ENCODE data around the gene LRP3. TPM values are rescaled to one million over a fixed set of nuclear protein-coding genes. Genes with fewer than 3 reads are reported as not detected.
A peak's percentile ranks its signal among the peaks of the same experiment; 100 is the strongest.

The LRP3 gene
- total RNA-seq, 8 experiments from 2014 or later, result 9.1 to 29.2 (median 24.0) TPM

DNA sequence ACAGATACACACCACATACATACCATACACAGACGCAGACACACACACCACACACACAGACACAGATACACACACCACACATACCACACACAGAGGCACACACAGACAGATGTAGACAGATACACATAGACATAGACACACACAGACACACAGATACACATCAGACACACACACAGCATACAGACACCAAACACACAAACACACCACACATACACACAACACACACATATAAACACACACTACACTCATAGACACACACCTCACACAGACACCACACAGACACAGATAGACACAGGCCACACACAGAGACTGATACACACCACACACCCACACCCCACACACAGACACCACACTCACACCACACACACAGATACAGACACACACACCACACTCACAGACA lies 56.4 kb downstream of the LRP3 start:
- H3K27ac ChIP-seq, result no peak overlapping the region
- no CpG with 5 or more reads among the region's 1 CpG for WGBS, 10 experiments
- H3K4me3 ChIP-seq, result no peak overlapping the region
- in situ Hi-C loops (cut with MboI; ENCODE audit: low pct_unique_long_range_greater_than_20kb in 2 of 9, low sequenced_read_pairs in 9 of 9, unreplicated experiment in 9 of 9), result no loop called here
- ATAC-seq (replicated peaks in 6 of 8), result no peak
- peaks cover 5 to 21% of the 10 kb centered on the region in 2 donors for H3K4me1 ChIP-seq (replicated peaks in 1 of 2)

DNA sequence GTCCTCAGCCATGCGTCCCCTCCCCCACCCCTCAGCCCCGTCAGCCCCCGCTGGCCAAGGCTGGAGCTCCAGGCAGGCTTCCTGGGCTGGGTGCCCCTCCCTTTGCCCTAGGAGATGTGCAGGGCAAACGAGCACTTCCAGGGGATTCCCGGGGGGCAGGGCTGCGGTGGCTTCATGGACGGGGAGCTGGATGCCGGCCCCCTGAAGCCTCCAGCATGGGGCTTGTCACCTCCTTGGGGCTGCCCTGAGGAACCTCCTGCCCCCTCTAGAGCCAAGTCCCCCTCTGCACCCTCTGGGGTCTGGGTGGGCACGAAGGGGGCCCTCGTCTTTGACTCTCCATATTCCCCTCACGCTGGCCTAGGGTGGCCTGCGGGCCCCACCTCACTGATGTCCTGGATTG lies 56.9 kb downstream of the LRP3 start:
- in situ Hi-C loops (cut with MboI; ENCODE audit: low pct_unique_long_range_greater_than_20kb in 2 of 9, low sequenced_read_pairs in 9 of 9, unreplicated experiment in 9 of 9), result no loop called here
- Histone ChIP-seq H3K4me3 (no peak overlapping the region), H3K4me1 (replicated peaks in 1 of 2) (peaks cover 5 to 21% of the 10 kb centered on the region in 2 donors), H3K27ac (no peak overlapping the region)
- peak in 3 of 8 experiments; percentile 5 to 26 (median 9) for ATAC-seq (replicated peaks in 6 of 8)
- no CpG with 5 or more reads among the region's 12 CpGs for WGBS, 10 experiments

- no peak overlapping the region for H3K27ac ChIP-seq
- peaks cover 5 to 21% of the 10 kb centered on the region in 2 donors for H3K4me1 ChIP-seq (replicated peaks in 1 of 2)
- in situ Hi-C loops (cut with MboI; ENCODE audit: low pct_unique_long_range_greater_than_20kb in 2 of 9, low sequenced_read_pairs in 9 of 9, unreplicated experiment in 9 of 9), result no loop called here
- 50 to 67% (median 60%) methylated on average over 2 to 6 of the region's 17 CpGs; no CpG with 5 or more reads in 7 of the 10 experiments for WGBS, 10 experiments
- no peak for ATAC-seq (replicated peaks in 6 of 8)
- H3K4me3 ChIP-seq, result no peak overlapping the region
Measured at GRCh38 chr19:33251526-33252090, 57.5 kb downstream of the LRP3 start.

GRCh38 chr19:33252418-33252962 lies 58.4 kb downstream of the LRP3 start:
- Histone ChIP-seq H3K27ac (no peak overlapping the region), H3K4me3 (no peak overlapping the region), H3K4me1 (replicated peaks in 1 of 2) (peaks cover 5 to 18% of the 10 kb centered on the region in 2 donors)
- ATAC-seq (replicated peaks in 6 of 8), result no peak
- whole genome bisulfite sequencing, 10 experiments, result 0 to 82% (median 55%) methylated on average over 1 to 2 of the region's 4 CpGs; no CpG with 5 or more reads in 4 of the 10 experiments
- in situ Hi-C loops (cut with MboI; ENCODE audit: low pct_unique_long_range_greater_than_20kb in 2 of 9, low sequenced_read_pairs in 9 of 9, unreplicated experiment in 9 of 9), result no loop called here

GRCh38 chr19:33252971-33253370 lies 58.8 kb downstream of the LRP3 start:
- no peak overlapping the region for H3K27ac ChIP-seq
- in situ Hi-C loops (cut with MboI; ENCODE audit: low pct_unique_long_range_greater_than_20kb in 2 of 9, low sequenced_read_pairs in 9 of 9, unreplicated experiment in 9 of 9), result no loop called here
- WGBS, 10 experiments, result 89 to 100% methylated on average over 1 to 3 of the region's 8 CpGs; no CpG with 5 or more reads in 8 of the 10 experiments
- ATAC-seq (replicated peaks in 6 of 8), result no peak
- H3K4me3 ChIP-seq, result no peak overlapping the region
- H3K4me1 ChIP-seq (replicated peaks in 1 of 2), result peaks cover 5 to 16% of the 10 kb centered on the region in 2 donors

- no peak overlapping the region for H3K27ac ChIP-seq
- no peak overlapping the region for H3K4me3 ChIP-seq
- WGBS, 10 experiments, result 23 to 83% (median 80%) methylated on average over 2 to 5 of the region's 13 CpGs; no CpG with 5 or more reads in 7 of the 10 experiments
- in situ Hi-C loops (cut with MboI; ENCODE audit: low pct_unique_long_range_greater_than_20kb in 2 of 9, low sequenced_read_pairs in 9 of 9, unreplicated experiment in 9 of 9), result no loop called here
- ATAC-seq (replicated peaks in 6 of 8), result peak in 2 of 8 experiments; percentile 16 to 68
- H3K4me1 ChIP-seq (replicated peaks in 1 of 2), result peaks cover 5 to 8% of the 10 kb centered on the region in 2 donors
Measured at GRCh38 chr19:33254245-33254824, 60.2 kb downstream of the LRP3 start.

GRCh38 chr19:33255781-33256180 lies 61.7 kb downstream of the LRP3 start:
- Histone ChIP-seq H3K27ac (no peak overlapping the region), H3K4me1 (replicated peaks in 1 of 2) (peaks cover 4 to 5% of the 10 kb centered on the region in 2 donors), H3K4me3 (no peak overlapping the region)
- in situ Hi-C loops (cut with MboI; ENCODE audit: low pct_unique_long_range_greater_than_20kb in 2 of 9, low sequenced_read_pairs in 9 of 9, unreplicated experiment in 9 of 9), result no loop called here
- ATAC-seq (replicated peaks in 6 of 8), result no peak
- whole genome bisulfite sequencing, 10 experiments, result 44 to 100% (median 97%) methylated on average over 1 to 6 of the region's 7 CpGs; no CpG with 5 or more reads in 7 of the 10 experiments

DNA sequence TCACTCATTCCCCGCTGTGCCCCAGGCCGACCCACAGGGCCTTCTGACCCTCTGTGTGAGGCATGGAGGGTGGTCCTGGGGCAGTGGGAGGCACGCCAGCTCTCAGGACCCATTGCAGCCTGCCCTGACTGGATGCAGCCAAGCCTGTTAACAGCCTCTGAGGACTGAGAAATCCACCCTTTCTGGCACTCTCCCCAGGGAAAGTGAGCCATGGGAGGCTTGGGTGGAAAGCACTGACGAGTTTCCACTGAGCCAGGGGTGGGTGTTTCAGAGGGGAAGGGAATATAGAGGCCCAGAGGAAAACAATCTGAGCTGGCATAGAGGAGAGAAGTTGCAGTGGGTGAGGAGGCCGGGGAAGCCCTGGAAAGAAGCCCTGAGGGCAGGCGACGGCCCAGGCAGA lies 62.1 kb downstream of the LRP3 start:
- peak in 2 of 8 experiments; percentile 29 to 65 for ATAC-seq (replicated peaks in 6 of 8)
- 0 to 80% (median 64%) methylated on average over 1 to 2 of the region's 7 CpGs; no CpG with 5 or more reads in 6 of the 10 experiments for WGBS, 10 experiments
- no peak overlapping the region for H3K27ac ChIP-seq
- H3K4me3 ChIP-seq, result no peak overlapping the region
- in situ Hi-C loops (cut with MboI; ENCODE audit: low pct_unique_long_range_greater_than_20kb in 2 of 9, low sequenced_read_pairs in 9 of 9, unreplicated experiment in 9 of 9), result no loop called here
- H3K4me1 ChIP-seq (replicated peaks in 1 of 2), result peaks cover 0 to under 1% of the 10 kb centered on the region in 2 donors

DNA sequence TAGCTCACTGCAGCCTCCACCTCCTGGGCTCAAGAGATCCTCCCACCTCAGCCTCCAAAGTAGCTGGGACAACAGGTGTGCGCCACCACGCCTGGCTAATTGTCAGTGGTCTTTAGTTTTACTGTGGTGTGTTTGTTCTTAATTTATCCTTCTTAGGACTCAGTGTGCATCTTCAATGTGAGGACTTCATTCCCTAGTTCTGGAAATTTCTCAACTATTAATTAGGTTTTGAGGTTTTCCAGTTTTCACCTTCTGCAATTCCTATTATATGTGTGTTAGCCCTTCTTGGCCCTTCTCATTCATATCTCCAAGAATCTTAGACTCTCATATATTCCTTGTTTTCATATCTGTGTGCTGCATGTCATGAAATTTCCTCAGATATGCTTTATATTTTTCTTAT lies 63.7 kb downstream of the LRP3 start:
- Histone ChIP-seq H3K4me1 (replicated peaks in 1 of 2) (peaks cover 2% of the 10 kb centered on the region in 2 donors), H3K27ac (no peak overlapping the region), H3K4me3 (no peak overlapping the region)
- in situ Hi-C loops (cut with MboI; ENCODE audit: low pct_unique_long_range_greater_than_20kb in 2 of 9, low sequenced_read_pairs in 9 of 9, unreplicated experiment in 9 of 9), result no loop called here
- ATAC-seq (replicated peaks in 6 of 8), result no peak
- WGBS, 10 experiments, result 0 to 100% (median 86%) methylated on average over 2 of the region's 2 CpGs; no CpG with 5 or more reads in 5 of the 10 experiments

Other genes with a start within 250 kb of the LRP3 start
- gene CEP89, start 222.4 kb upstream of the LRP3 start, total RNA-seq, result 10 to 100 TPM in 7 of 8 experiments, 1 to 10 TPM in 1; 7.2 to 29.6 (median 18.2) TPM
- gene FAAP24, start 222.1 kb upstream of the LRP3 start, total RNA-seq, result 1 to 10 TPM; 1.0 to 4.5 (median 2.1) TPM
- 10 to 100 TPM in 3 of 8 experiments, 1 to 10 TPM in 5; 5.7 to 65.7 (median 9.5) TPM for gene RHPN2, start 129.4 kb upstream of the LRP3 start, total RNA-seq
- gene GPATCH1, start 113.1 kb upstream of the LRP3 start, total RNA-seq, result 10 to 100 TPM in 3 of 8 experiments, 1 to 10 TPM in 5; 5.9 to 11.1 (median 9.2) TPM
- gene WDR88, start 62.2 kb upstream of the LRP3 start, total RNA-seq, result 1 to 10 TPM in 2 of 8 experiments, under 1 TPM in 6; 0.25 to 1.4 (median 0.67) TPM
- 1 to 10 TPM in 1 of 8 experiments, under 1 TPM in 7; 0.20 to 1.7 (median 0.43) TPM for gene SLC7A10, start 31.5 kb downstream of the LRP3 start, total RNA-seq
- gene CEBPA, start 108.2 kb downstream of the LRP3 start, total RNA-seq, result 1 to 10 TPM in 6 of 8 experiments, under 1 TPM in 2; 0.46 to 4.9 (median 2.5) TPM
- gene CEBPG, start 179.4 kb downstream of the LRP3 start, total RNA-seq, result 100 to 1,000 TPM in 1 of 8 experiments, 10 to 100 TPM in 7; 14.5 to 104 (median 49.9) TPM

Measured in motor neuron (in vitro differentiated cells).